Natural killer cell (primary cell): ENCODE measurements around the gene ZNF536. TPM values are rescaled to one million over a fixed set of nuclear protein-coding genes. Genes with fewer than 3 reads are reported as not detected.

Experiments used
- ATAC-seq, 3 donors: fragments of 150-1000 bp in 2 of 3; fragments of 200-7000 bp in 1 of 3; cut with Tn5 transposase; 1 replicate in 1 of 3; 2 replicates in 2 of 3; pipeline ENCODE4 v1.10.0; 2021; ENCODE audit warnings: mild to moderate bottlenecking in 2 of 3, moderate library complexity in 2 of 3
- DNase-seq, 2 donors: peaks; one replicate each; pipeline versions ENCODE4 v3.0.0 to v3.0.0-alpha.2; 2013 to 2021; ENCODE audit warnings: mixed read lengths in 1 of 2
- H3K27ac ChIP-seq: one replicate; pipeline ENCODE4 v1.5.1; 2013; ENCODE audit warnings: mild to moderate bottlenecking, low read length
- H3K27me3 ChIP-seq: one replicate; pipeline ENCODE4 v1.6.1; 2013; ENCODE audit warnings: low read length; ENCODE audit not compliant: control insufficient read depth, insufficient read depth
- H3K36me3 ChIP-seq: one replicate; pipeline ENCODE4 v1.6.1; 2013; ENCODE audit warnings: low read length; ENCODE audit not compliant: control insufficient read depth, insufficient read depth
- H3K4me1 ChIP-seq: one replicate; pipeline ENCODE4 v1.6.1; 2013; ENCODE audit warnings: low read length; ENCODE audit not compliant: control insufficient read depth, insufficient read depth
- H3K4me3 ChIP-seq: one replicate; pipeline ENCODE4 v1.5.1; 2013; ENCODE audit warnings: low read length
- H3K9me3 ChIP-seq: one replicate; pipeline ENCODE4 v1.6.1; 2013; ENCODE audit warnings: low read length; ENCODE audit not compliant: control insufficient read depth, insufficient read depth
- H3K27ac Mint-ChIP-seq, 2 donors: one replicate each; pipeline ENCODE4 v1.8.0; 2022; ENCODE audit warnings: mild to moderate bottlenecking in 2 of 2, mixed read lengths in 2 of 2, moderate library complexity in 1 of 2
- H3K27me3 Mint-ChIP-seq, 2 donors: one replicate each; pipeline ENCODE4 v1.8.0; 2022; ENCODE audit warnings: low read depth in 2 of 2, mixed read lengths in 2 of 2
- H3K36me3 Mint-ChIP-seq: one replicate; pipeline ENCODE4 v1.8.0; 2022; ENCODE audit warnings: mixed read lengths
- H3K4me1 Mint-ChIP-seq, 2 donors: one replicate each; pipeline ENCODE4 v1.8.0; 2022; ENCODE audit warnings: mixed read lengths in 2 of 2
- H3K4me3 Mint-ChIP-seq: one replicate; pipeline ENCODE4 v1.8.0; 2022; ENCODE audit warnings: mild to moderate bottlenecking, moderate library complexity, mixed read lengths
- H3K9me3 Mint-ChIP-seq, 2 donors: one replicate each; pipeline ENCODE4 v1.8.0; 2022; ENCODE audit warnings: mixed read lengths in 2 of 2
- WGBS: methylation state at CpG from one replicate; pipeline ENCODE4 v1.1.7; 2013; ENCODE audit warnings: missing lambda C conversion rate; ENCODE audit not compliant: insufficient coverage; 5-methylcytosine and 5-hydroxymethylcytosine counted together
- intact Hi-C: fragments of 100-400 bp; cut with micrococcal nuclease; formaldehyde crosslinking; loops from one replicate; pipeline ENCODE4 v1.14.2; 2022
- total RNA-seq, 4 donors: library from RNA; stranded (reverse); fragments of 120-200 nt in 1 of 4; gene quantifications; one replicate each; pipeline versions ENCODE4 v1.2.3 to v1.2.4, GENCODE V29; 2013 to 2022
- TF ChIP-seq, protein P1 (sequence below): fragments of 200-600 bp; IDR thresholded peaks from one replicate; pipeline ENCODE4 v1.8.0; 2022; ENCODE audit warnings: antibody characterized with exemption

The ZNF536 gene
- total RNA-seq, 3 donors from 2014 or later (not counting 1 experiment from before 2014, with no cell fraction given), result not detected

DNA sequence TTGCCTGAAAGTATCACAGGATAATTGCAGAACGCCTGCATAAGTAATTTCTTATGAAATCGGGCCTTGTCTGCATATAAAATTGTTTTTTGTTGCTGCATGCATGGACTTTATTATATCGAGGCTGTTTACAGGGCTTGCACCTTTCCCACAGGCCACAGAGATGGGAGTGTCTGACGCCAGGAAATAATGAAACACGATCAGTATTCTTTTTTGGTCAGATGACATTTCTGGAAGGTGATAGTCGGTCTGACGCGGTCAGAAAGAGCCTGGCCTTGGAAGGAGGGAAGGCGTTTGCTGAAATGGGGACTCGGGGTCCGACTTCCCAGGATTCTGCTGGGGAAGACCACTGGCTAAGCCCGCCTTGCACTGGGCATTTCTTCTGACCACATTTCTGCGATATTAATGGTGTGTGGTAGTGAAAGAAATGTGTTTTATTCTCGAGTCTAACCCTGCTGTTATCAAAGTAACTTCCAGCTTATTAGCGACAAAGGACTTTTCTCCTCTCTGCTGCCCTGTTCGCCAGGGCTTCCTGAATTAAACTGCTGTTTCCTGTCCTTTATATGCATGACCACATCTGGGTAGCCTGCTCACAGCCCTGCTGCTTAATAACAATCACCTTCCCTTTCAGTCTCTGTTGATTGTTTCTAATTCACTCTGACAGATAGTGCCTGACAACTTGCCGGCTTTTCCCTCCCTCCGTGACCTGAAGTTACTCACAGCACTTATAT, 11.6 kb upstream of the ZNF536 start:
- Histone ChIP-seq H3K9me3 (no peaks in the 10 kb centered on the region), H3K4me1 (peaks cover 9% of the 10 kb centered on the region), H3K4me3 (no peak overlapping the region), H3K36me3 (no peaks in the 10 kb centered on the region), H3K27ac (no peak overlapping the region), H3K27me3 (no peaks in the 10 kb centered on the region)
- H3K9me3 Mint-ChIP-seq, result no peaks in the 10 kb centered on the region
- ATAC-seq, result peak in 1 of 3 donors; percentile 54
- H3K4me1 Mint-ChIP-seq, result peaks cover 18 to 19% of the 10 kb centered on the region in 2 donors
- peak overlapping the region; percentile 11 to 65 for H3K27ac Mint-ChIP-seq
- 20% methylated on average over 15 of the region's 18 CpGs for WGBS
- no peaks in the 10 kb centered on the region for H3K36me3 Mint-ChIP-seq
- peaks cover 14 to 15% of the 10 kb centered on the region in 2 donors for H3K27me3 Mint-ChIP-seq
- H3K4me3 Mint-ChIP-seq, result peak overlapping the region; percentile 63
- DNase-seq, result no peak
- intact Hi-C loops, result no loop called here
- TF ChIP-seq, protein P1, sequence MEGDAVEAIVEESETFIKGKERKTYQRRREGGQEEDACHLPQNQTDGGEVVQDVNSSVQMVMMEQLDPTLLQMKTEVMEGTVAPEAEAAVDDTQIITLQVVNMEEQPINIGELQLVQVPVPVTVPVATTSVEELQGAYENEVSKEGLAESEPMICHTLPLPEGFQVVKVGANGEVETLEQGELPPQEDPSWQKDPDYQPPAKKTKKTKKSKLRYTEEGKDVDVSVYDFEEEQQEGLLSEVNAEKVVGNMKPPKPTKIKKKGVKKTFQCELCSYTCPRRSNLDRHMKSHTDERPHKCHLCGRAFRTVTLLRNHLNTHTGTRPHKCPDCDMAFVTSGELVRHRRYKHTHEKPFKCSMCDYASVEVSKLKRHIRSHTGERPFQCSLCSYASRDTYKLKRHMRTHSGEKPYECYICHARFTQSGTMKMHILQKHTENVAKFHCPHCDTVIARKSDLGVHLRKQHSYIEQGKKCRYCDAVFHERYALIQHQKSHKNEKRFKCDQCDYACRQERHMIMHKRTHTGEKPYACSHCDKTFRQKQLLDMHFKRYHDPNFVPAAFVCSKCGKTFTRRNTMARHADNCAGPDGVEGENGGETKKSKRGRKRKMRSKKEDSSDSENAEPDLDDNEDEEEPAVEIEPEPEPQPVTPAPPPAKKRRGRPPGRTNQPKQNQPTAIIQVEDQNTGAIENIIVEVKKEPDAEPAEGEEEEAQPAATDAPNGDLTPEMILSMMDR, result no peak

DNA sequence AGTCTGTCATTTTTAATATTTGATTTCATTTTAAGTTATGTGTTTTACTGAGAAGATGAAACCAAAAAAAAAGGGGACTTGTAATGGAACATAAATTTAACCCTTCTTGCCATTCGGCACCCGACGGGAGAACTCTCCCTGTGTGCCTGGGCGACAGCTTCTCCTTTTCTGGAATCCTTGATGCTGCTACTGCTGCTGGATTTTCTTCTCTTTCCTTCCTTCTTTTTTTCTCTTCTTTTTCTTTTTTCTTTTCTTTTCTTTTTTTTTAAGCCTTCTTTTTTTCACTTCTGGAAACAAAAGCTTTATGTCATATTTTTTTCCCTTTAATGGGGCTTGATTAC, 11.1 kb upstream of the ZNF536 start:
- 28% methylated on average over 4 of the region's 4 CpGs for WGBS
- H3K27ac ChIP-seq, result no peak overlapping the region
- peaks cover 14 to 15% of the 10 kb centered on the region in 2 donors for H3K27me3 Mint-ChIP-seq
- no peaks in the 10 kb centered on the region for H3K36me3 Mint-ChIP-seq
- intact Hi-C loops, result no loop called here
- no peaks in the 10 kb centered on the region for H3K27me3 ChIP-seq
- DNase-seq (no peak), ATAC-seq (no peak)
- peak overlapping the region; percentile 63 for H3K4me3 Mint-ChIP-seq
- peak overlapping the region; percentile 11 to 65 for H3K27ac Mint-ChIP-seq
- H3K9me3 Mint-ChIP-seq, result no peaks in the 10 kb centered on the region
- TF ChIP-seq, protein P1, result no peak
- peaks cover 18 to 19% of the 10 kb centered on the region in 2 donors for H3K4me1 Mint-ChIP-seq
- H3K36me3 ChIP-seq, result no peaks in the 10 kb centered on the region
- H3K4me1 ChIP-seq, result peaks cover 9% of the 10 kb centered on the region
- no peak overlapping the region for H3K4me3 ChIP-seq
- no peaks in the 10 kb centered on the region for H3K9me3 ChIP-seq

DNA sequence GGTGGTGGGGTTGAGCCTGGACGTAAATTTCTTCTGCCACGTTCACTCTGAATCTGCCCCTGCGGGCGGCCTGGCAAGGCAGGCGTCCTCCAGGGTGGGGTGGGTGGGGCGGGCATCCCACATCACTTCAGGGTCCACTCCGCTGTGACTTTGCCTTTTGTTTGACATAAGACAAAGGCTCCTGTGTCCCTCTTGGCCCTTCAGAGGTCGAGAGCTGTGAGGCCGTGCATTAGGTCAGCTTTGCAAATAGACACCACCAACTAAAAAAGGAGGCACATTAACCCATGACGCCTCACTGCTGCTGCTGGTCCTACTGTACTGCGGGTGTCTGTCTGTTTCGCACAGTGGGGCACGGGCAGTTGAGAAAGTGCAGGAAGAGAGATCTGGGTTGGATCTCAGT, 10.5 kb upstream of the ZNF536 start:
- H3K27ac Mint-ChIP-seq, result no peak overlapping the region
- Histone ChIP-seq H3K36me3 (no peaks in the 10 kb centered on the region), H3K4me1 (peaks cover 9% of the 10 kb centered on the region), H3K9me3 (no peaks in the 10 kb centered on the region), H3K27me3 (no peaks in the 10 kb centered on the region), H3K4me3 (no peak overlapping the region), H3K27ac (no peak overlapping the region)
- intact Hi-C loops, result no loop called here
- no peaks in the 10 kb centered on the region for H3K9me3 Mint-ChIP-seq
- 90% methylated on average over 13 of the region's 13 CpGs for WGBS
- TF ChIP-seq, protein P1, result no peak
- H3K27me3 Mint-ChIP-seq, result peaks cover 15 to 19% of the 10 kb centered on the region in 2 donors
- no peak for DNase-seq
- ATAC-seq, result no peak
- H3K36me3 Mint-ChIP-seq, result no peaks in the 10 kb centered on the region
- no peak overlapping the region for H3K4me3 Mint-ChIP-seq
- H3K4me1 Mint-ChIP-seq, result peaks cover 18 to 19% of the 10 kb centered on the region in 2 donors
